Esophagus muscularis mucosa (tissue), 3 donors: ENCODE measurements around the gene MRTFB.

Experiments
- CTCF ChIP-seq, 3 experiments: fragments of 200-600 bp in 2 of 3; fragments of 450-650 bp in 1 of 3; sonication (generic) in 2 of 3; IDR thresholded peaks; one replicate each; pipeline ENCODE4 v1.5.1; 2017 to 2019; ENCODE audit warnings: antibody characterized with exemption in 3 of 3, mild to moderate bottlenecking in 2 of 3, moderate library complexity in 1 of 3
- POLR2A ChIP-seq: fragments of 450-650 bp; IDR thresholded peaks from one replicate; pipeline ENCODE4 v1.6.1; 2017; ENCODE audit warnings: antibody characterized with exemption, moderate library complexity, mild to moderate bottlenecking, low read depth
- POLR2AphosphoS5 ChIP-seq, 2 donors: sonication (generic); formaldehyde crosslinking; IDR thresholded peaks; one replicate each; pipeline ENCODE4 v1.6.1; 2017; ENCODE audit warnings: antibody characterized with exemption in 2 of 2

GRCh38 chr16:14135704-14136103 lies 64.6 kb downstream of the MRTFB start:
- no peak for TF ChIP-seq POLR2A
- TF ChIP-seq CTCF (IDR thresholded peaks at IDR 0.05), result no peak
- no peak for TF ChIP-seq POLR2AphosphoS5 (IDR thresholded peaks at IDR 0.05)
